WERI-Rb-1 (cell line): ENCODE data around the gene NFAM1.

ENCODE experiments used
- DNase-seq: peaks from one replicate; pipeline ENCODE4 v3.0.0-alpha.2; 2020
- H3K27ac ChIP-seq: fragments of 250-450 bp; sonication (Bioruptor Pico); 2 replicates; pipeline ENCODE4 v1.5.1; 2020; ENCODE audit warnings: mild to moderate bottlenecking, moderate library complexity
- H3K27me3 ChIP-seq: fragments of 250-450 bp; sonication (Bioruptor Pico); 2 replicates; pipeline ENCODE4 v1.5.1; 2021; ENCODE audit warnings: mild to moderate bottlenecking, low read depth, moderate library complexity; ENCODE audit not compliant: insufficient read depth, severe bottlenecking
- H3K36me3 ChIP-seq: fragments of 250-450 bp; sonication (Bioruptor Pico); 2 replicates; pipeline ENCODE4 v1.5.1; 2020; ENCODE audit warnings: mild to moderate bottlenecking, moderate library complexity
- H3K4me3 ChIP-seq: 2 replicates; pipeline ENCODE4 v1.5.1; 2011; ENCODE audit warnings: low read depth, mild to moderate bottlenecking, control low read depth, low read length
- H3K9me3 ChIP-seq: fragments of 250-450 bp; sonication (Bioruptor Pico); 2 replicates; pipeline ENCODE4 v1.5.1; 2021; ENCODE audit warnings: mild to moderate bottlenecking, moderate library complexity; ENCODE audit not compliant: severe bottlenecking
- TF ChIP-seq, protein P1 (sequence below): IDR thresholded peaks from 2 replicates; pipeline ENCODE4 v1.5.1; 2011; ENCODE audit warnings: low read depth, mild to moderate bottlenecking, control low read depth, inconsistent platforms, low read length

Gene NFAM1

GRCh38 chr22:42361523-42361922, 70.7 kb downstream of the NFAM1 start:
- H3K9me3 ChIP-seq = no peaks in the 10 kb centered on the region
- H3K4me3 ChIP-seq = no peak overlapping the region
- no peak overlapping the region for H3K27ac ChIP-seq
- no peaks in the 10 kb centered on the region for H3K27me3 ChIP-seq
- H3K36me3 ChIP-seq = no peaks in the 10 kb centered on the region
- TF ChIP-seq, protein P1, sequence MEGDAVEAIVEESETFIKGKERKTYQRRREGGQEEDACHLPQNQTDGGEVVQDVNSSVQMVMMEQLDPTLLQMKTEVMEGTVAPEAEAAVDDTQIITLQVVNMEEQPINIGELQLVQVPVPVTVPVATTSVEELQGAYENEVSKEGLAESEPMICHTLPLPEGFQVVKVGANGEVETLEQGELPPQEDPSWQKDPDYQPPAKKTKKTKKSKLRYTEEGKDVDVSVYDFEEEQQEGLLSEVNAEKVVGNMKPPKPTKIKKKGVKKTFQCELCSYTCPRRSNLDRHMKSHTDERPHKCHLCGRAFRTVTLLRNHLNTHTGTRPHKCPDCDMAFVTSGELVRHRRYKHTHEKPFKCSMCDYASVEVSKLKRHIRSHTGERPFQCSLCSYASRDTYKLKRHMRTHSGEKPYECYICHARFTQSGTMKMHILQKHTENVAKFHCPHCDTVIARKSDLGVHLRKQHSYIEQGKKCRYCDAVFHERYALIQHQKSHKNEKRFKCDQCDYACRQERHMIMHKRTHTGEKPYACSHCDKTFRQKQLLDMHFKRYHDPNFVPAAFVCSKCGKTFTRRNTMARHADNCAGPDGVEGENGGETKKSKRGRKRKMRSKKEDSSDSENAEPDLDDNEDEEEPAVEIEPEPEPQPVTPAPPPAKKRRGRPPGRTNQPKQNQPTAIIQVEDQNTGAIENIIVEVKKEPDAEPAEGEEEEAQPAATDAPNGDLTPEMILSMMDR = no peak
- no peak for DNase-seq

DNA sequence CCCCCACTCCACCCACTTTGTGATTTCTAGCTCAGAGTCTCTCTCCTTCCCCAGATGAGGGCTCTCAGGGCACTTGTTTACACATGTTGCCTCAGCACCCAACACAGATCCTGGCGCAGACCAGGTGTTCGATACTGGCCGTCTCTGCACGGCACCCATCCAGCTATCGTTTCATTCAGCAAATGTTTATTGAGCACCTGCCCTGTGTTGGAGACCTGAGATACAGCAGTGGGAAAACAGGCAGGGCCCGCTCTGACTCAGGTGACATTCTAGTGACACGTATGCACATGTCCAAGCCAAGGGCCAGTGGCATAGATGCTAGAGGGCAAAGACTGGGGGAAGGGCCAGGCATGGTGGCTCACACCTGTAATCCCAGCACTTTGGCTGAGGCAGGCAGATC, 71.9 kb downstream of the NFAM1 start:
- H3K27me3 ChIP-seq = no peaks in the 10 kb centered on the region
- H3K9me3 ChIP-seq = no peaks in the 10 kb centered on the region
- no peak overlapping the region for H3K27ac ChIP-seq
- no peak overlapping the region for H3K4me3 ChIP-seq
- no peak for DNase-seq
- TF ChIP-seq, protein P1 = no peak
- H3K36me3 ChIP-seq = no peaks in the 10 kb centered on the region

GRCh38 chr22:42358643-42359558, 73.3 kb downstream of the NFAM1 start:
- Histone ChIP-seq H3K9me3 (no peaks in the 10 kb centered on the region), H3K4me3 (no peak overlapping the region), H3K27me3 (no peaks in the 10 kb centered on the region), H3K27ac (no peak overlapping the region), H3K36me3 (no peaks in the 10 kb centered on the region)
- DNase-seq = no peak
- TF ChIP-seq, protein P1 = no peak

- H3K4me3 ChIP-seq = no peak overlapping the region
- no peak overlapping the region for H3K27ac ChIP-seq
- TF ChIP-seq, protein P1 = peak; percentile 46
- H3K9me3 ChIP-seq = no peaks in the 10 kb centered on the region
- no peaks in the 10 kb centered on the region for H3K27me3 ChIP-seq
- DNase-seq = no peak
- no peaks in the 10 kb centered on the region for H3K36me3 ChIP-seq
Observed at GRCh38 chr22:42357634-42358296, 74.4 kb downstream of the NFAM1 start.

- H3K27ac ChIP-seq = no peak overlapping the region
Observed at GRCh38 chr22:42357221-42357620, 75.0 kb downstream of the NFAM1 start.

More at GRCh38 chr22:42357221-42357620, 75.0 kb downstream of the NFAM1 start:
- H3K4me3 ChIP-seq = no peak overlapping the region
- no peak for DNase-seq
- no peaks in the 10 kb centered on the region for H3K9me3 ChIP-seq
- no peaks in the 10 kb centered on the region for H3K27me3 ChIP-seq
- no peaks in the 10 kb centered on the region for H3K36me3 ChIP-seq
- TF ChIP-seq, protein P1 = no peak
